Neural cell (in vitro differentiated cells): ENCODE results near the gene ISCA2. TPM values are rescaled to one million over a fixed set of nuclear protein-coding genes. Genes with fewer than 3 reads are reported as not detected.

ENCODE experiments used
- H2AFZ ChIP-seq: fragments of 200-600, 300-800 bp; sonication (generic), shearing (Covaris generic); 2 replicates; pipeline ENCODE4 v1.6.0; 2014; ENCODE audit warnings: low read depth, mild to moderate bottlenecking, antibody characterized with exemption, low read length, moderate library complexity
- H3F3A ChIP-seq: fragments of 200-600 bp; shearing (Covaris generic); 2 replicates; pipeline ENCODE4 v1.6.1; 2016; ENCODE audit warnings: mild to moderate bottlenecking, moderate library complexity, mixed read lengths, antibody characterized with exemption, low read length; ENCODE audit not compliant: insufficient read depth, poor library complexity, severe bottlenecking
- H3K27ac ChIP-seq: fragments of 200-600, 300-800 bp; sonication (generic), shearing (Covaris generic); 2 replicates; pipeline ENCODE4 v1.5.1; 2014; ENCODE audit warnings: mild to moderate bottlenecking, low read length, moderate library complexity
- H3K27me3 ChIP-seq: fragments of 300-800, 200-600 bp; sonication (generic), shearing (Covaris generic); 2 replicates; pipeline ENCODE4 v1.6.0; 2014; ENCODE audit warnings: mild to moderate bottlenecking, low read depth, low read length, moderate library complexity; ENCODE audit not compliant: insufficient read depth
- H3K36me3 ChIP-seq: fragments of 300-800, 200-600 bp; sonication (generic), shearing (Covaris generic); 2 replicates; pipeline ENCODE4 v1.5.1; 2014; ENCODE audit warnings: mild to moderate bottlenecking, antibody characterized with exemption, low read length, moderate library complexity; ENCODE audit not compliant: insufficient read depth
- H3K4me2 ChIP-seq: fragments of 300-800, 200-600 bp; sonication (generic), shearing (Covaris generic); 2 replicates; pipeline ENCODE4 v1.6.0; 2014; ENCODE audit warnings: mild to moderate bottlenecking, low read length
- H3K4me3 ChIP-seq: fragments of 300-800, 200-600 bp; sonication (generic), shearing (Covaris generic); 2 replicates; pipeline ENCODE4 v1.5.1; 2014; ENCODE audit warnings: mild to moderate bottlenecking, low read length, moderate library complexity
- H3K79me2 ChIP-seq: fragments of 200-600 bp; shearing (Covaris generic); replicated peaks from 2 replicates; pipeline ENCODE4 v1.6.0; 2014; ENCODE audit warnings: mild to moderate bottlenecking, low read length, moderate library complexity; ENCODE audit not compliant: insufficient read depth
- H3K9ac ChIP-seq: fragments of 300-800, 200-600 bp; sonication (generic), shearing (Covaris generic); 2 replicates; pipeline ENCODE4 v1.6.1; 2016; ENCODE audit warnings: mild to moderate bottlenecking, low read length, mixed read lengths
- H3K9me2 ChIP-seq: fragments of 200-600 bp; shearing (Covaris generic); 2 replicates; pipeline ENCODE4 v1.6.1; 2016; ENCODE audit warnings: mild to moderate bottlenecking, low read length, mixed read lengths; ENCODE audit not compliant: insufficient read depth
- H3K9me3 ChIP-seq: fragments of 200-600, 300-800 bp; sonication (generic), shearing (Covaris generic); 2 replicates; pipeline ENCODE4 v1.6.1; 2016; ENCODE audit warnings: mild to moderate bottlenecking, mixed run types, low read length, moderate library complexity, mixed read lengths
- H4K20me1 ChIP-seq: fragments of 200-600 bp; shearing (Covaris generic); 2 replicates; pipeline ENCODE4 v1.6.1; 2016; ENCODE audit warnings: mild to moderate bottlenecking, mixed run types; ENCODE audit not compliant: insufficient read depth
- EP300 ChIP-seq: fragments of 450-650 bp; conservative IDR thresholded peaks from 2 replicates; pipeline ENCODE4 v1.6.1; 2014; ENCODE audit warnings: antibody characterized with exemption, mild to moderate bottlenecking, moderate library complexity; ENCODE audit not compliant: poor library complexity, severe bottlenecking
- EZH2 ChIP-seq: fragments of 200-600, 300-800 bp; shearing (Covaris generic), sonication (generic); IDR thresholded peaks from 2 replicates; pipeline ENCODE4 v1.6.1; 2014; ENCODE audit warnings: antibody characterized with exemption, low read length, borderline replicate concordance, mild to moderate bottlenecking; ENCODE audit not compliant: insufficient read depth, poor library complexity, severe bottlenecking
- MXI1 ChIP-seq: fragments of 450-650 bp; conservative IDR thresholded peaks from 2 replicates; pipeline ENCODE4 v1.6.1; 2014; ENCODE audit warnings: antibody characterized with exemption, mild to moderate bottlenecking; ENCODE audit not compliant: poor library complexity, severe bottlenecking
- POLR2AphosphoS5 ChIP-seq: IDR thresholded peaks from 2 replicates; pipeline ENCODE4 v1.6.1; 2012
- RAD21 ChIP-seq: fragments of 450-650 bp; conservative IDR thresholded peaks from 2 replicates; pipeline ENCODE4 v1.6.1; 2014; ENCODE audit warnings: antibody characterized with exemption, mild to moderate bottlenecking, moderate library complexity
- SMC3 ChIP-seq: fragments of 450-650 bp; conservative IDR thresholded peaks from 2 replicates; pipeline ENCODE4 v1.6.1; 2014; ENCODE audit warnings: antibody characterized with exemption, mild to moderate bottlenecking, moderate library complexity; ENCODE audit not compliant: poor library complexity
- TAF1 ChIP-seq: IDR thresholded peaks from 2 replicates; pipeline ENCODE4 v1.6.1; 2012; ENCODE audit warnings: low read depth
- polyA plus RNA-seq: library from polyadenylated mRNA; depleted of rRNA; stranded (reverse); fragments of >200 nt; gene quantifications from 2 replicates; pipeline ENCODE4 v1.2.3, GENCODE V29; 2014
- TF ChIP-seq, protein P1 (sequence below): IDR thresholded peaks from 2 replicates; pipeline ENCODE4 v1.6.1; 2012; ENCODE audit warnings: borderline replicate concordance
- TF ChIP-seq, protein P2 (sequence below): fragments of 450-650 bp; IDR thresholded peaks from 2 replicates; pipeline ENCODE4 v1.5.1; 2014; ENCODE audit warnings: antibody characterized with exemption, mild to moderate bottlenecking, moderate library complexity; ENCODE audit not compliant: poor library complexity, severe bottlenecking

Gene ISCA2
- polyA plus RNA-seq, 1 donor from 2014 or later: 45.1 TPM

DNA sequence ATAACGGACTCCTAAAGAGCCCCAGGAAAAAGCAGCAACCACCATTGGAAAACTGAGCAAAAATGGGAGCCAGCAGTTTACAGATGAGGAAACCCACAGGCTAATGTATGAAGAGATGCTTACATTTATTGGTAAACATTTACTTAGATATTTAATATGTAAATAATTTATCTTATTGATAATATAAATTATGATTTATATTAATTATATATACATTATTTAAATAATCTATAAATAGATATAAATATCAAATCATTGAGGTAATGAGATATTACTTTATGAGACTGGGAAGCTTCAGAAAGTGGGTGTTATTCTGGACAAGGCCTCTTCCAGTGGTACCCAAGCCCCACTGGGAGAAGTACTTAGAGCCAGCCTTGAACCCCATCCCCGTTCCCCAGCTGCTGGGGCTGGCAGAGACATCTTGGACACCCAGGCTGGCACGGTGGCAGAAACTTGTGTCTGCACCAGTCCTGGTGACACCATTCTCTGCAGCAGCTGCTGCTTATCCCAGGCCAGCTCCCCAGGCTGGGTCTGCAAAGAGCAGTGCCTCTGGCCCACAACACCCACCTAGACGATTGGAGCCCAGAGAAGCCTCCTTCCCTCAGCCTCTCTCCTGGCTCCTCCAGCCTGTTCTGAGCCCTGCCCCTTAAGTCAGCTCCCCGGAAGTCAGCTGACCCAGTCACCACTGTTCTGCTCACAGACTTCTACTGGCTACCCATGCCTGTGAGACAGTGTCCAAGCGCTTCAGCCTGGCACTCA, 25.9 kb downstream of the ISCA2 start:
- Histone ChIP-seq H3F3A (no peaks in the 10 kb centered on the region), H3K9me3 (no peaks in the 10 kb centered on the region), H3K4me3 (no peak overlapping the region), H3K9me2 (no peaks in the 10 kb centered on the region), H3K79me2 (no peaks in the 10 kb centered on the region), H3K27me3 (no peaks in the 10 kb centered on the region), H4K20me1 (no peaks in the 10 kb centered on the region), H3K36me3 (no peaks in the 10 kb centered on the region), H3K27ac (no peak overlapping the region), H3K9ac (no peak overlapping the region), H2AFZ (no peak overlapping the region), H3K4me2 (no peak overlapping the region)
- no peak for TF ChIP-seq TAF1
- no peak for TF ChIP-seq MXI1
- no peak for TF ChIP-seq EZH2
- TF ChIP-seq, protein P1, sequence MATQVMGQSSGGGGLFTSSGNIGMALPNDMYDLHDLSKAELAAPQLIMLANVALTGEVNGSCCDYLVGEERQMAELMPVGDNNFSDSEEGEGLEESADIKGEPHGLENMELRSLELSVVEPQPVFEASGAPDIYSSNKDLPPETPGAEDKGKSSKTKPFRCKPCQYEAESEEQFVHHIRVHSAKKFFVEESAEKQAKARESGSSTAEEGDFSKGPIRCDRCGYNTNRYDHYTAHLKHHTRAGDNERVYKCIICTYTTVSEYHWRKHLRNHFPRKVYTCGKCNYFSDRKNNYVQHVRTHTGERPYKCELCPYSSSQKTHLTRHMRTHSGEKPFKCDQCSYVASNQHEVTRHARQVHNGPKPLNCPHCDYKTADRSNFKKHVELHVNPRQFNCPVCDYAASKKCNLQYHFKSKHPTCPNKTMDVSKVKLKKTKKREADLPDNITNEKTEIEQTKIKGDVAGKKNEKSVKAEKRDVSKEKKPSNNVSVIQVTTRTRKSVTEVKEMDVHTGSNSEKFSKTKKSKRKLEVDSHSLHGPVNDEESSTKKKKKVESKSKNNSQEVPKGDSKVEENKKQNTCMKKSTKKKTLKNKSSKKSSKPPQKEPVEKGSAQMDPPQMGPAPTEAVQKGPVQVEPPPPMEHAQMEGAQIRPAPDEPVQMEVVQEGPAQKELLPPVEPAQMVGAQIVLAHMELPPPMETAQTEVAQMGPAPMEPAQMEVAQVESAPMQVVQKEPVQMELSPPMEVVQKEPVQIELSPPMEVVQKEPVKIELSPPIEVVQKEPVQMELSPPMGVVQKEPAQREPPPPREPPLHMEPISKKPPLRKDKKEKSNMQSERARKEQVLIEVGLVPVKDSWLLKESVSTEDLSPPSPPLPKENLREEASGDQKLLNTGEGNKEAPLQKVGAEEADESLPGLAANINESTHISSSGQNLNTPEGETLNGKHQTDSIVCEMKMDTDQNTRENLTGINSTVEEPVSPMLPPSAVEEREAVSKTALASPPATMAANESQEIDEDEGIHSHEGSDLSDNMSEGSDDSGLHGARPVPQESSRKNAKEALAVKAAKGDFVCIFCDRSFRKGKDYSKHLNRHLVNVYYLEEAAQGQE: no peak
- TF ChIP-seq RAD21: no peak
- TF ChIP-seq, protein P2, sequence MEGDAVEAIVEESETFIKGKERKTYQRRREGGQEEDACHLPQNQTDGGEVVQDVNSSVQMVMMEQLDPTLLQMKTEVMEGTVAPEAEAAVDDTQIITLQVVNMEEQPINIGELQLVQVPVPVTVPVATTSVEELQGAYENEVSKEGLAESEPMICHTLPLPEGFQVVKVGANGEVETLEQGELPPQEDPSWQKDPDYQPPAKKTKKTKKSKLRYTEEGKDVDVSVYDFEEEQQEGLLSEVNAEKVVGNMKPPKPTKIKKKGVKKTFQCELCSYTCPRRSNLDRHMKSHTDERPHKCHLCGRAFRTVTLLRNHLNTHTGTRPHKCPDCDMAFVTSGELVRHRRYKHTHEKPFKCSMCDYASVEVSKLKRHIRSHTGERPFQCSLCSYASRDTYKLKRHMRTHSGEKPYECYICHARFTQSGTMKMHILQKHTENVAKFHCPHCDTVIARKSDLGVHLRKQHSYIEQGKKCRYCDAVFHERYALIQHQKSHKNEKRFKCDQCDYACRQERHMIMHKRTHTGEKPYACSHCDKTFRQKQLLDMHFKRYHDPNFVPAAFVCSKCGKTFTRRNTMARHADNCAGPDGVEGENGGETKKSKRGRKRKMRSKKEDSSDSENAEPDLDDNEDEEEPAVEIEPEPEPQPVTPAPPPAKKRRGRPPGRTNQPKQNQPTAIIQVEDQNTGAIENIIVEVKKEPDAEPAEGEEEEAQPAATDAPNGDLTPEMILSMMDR: no peak

DNA sequence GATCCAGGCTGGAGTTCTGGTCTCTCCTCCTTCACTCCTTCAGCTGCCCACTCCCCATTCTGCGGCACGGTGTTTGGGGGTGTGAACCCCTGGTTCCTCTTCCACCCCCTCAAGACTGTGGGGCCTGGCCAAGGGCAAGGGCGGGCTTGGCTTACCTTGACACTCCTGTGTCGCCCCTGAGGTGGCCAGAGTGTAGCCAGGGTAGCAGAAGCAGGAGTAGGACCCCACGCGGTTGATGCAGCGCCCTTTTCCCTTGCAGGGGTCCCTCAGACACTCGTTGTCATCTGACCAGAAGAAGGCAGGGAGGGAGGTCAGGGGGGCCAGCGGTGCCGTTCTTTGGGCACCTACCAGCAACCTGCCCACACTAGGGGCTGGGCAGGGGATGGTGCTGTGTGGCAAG, 28.2 kb downstream of the ISCA2 start:
- H3K27ac ChIP-seq: no peak overlapping the region
- H3K79me2 ChIP-seq: no peaks in the 10 kb centered on the region
- no peaks in the 10 kb centered on the region for H3F3A ChIP-seq
- H3K9me3 ChIP-seq: no peaks in the 10 kb centered on the region
- H2AFZ ChIP-seq: no peak overlapping the region
- H3K4me2 ChIP-seq: no peak overlapping the region
- H3K4me3 ChIP-seq: no peak overlapping the region
- no peaks in the 10 kb centered on the region for H3K9me2 ChIP-seq
- no peaks in the 10 kb centered on the region for H4K20me1 ChIP-seq
- H3K36me3 ChIP-seq: no peaks in the 10 kb centered on the region
- no peak for TF ChIP-seq EZH2
- TF ChIP-seq SMC3: no peak
- no peak for TF ChIP-seq POLR2AphosphoS5
- TF ChIP-seq, protein P1: no peak
- no peak for TF ChIP-seq TAF1
- TF ChIP-seq, protein P2: no peak
- TF ChIP-seq EP300: no peak
- TF ChIP-seq RAD21: no peak
- no peak overlapping the region for H3K9ac ChIP-seq
- H3K27me3 ChIP-seq: no peaks in the 10 kb centered on the region
